GM12878 (cell line): ENCODE data around the gene ING3. TPM values are rescaled to one million over a fixed set of nuclear protein-coding genes. Genes with fewer than 3 reads are reported as not detected.

ENCODE experiments used
- ATAC-seq: fragments of 200-7000 bp; cut with Tn5 transposase; 3 replicates; pipeline ENCODE4 v1.9.1; 2020; ENCODE audit warnings: mild to moderate bottlenecking, moderate library complexity
- BruUV-seq: library from RNA; stranded (reverse); fragments of 400-500 nt; replicated peaks from 2 replicates; lab custom pipeline; 2021; lab: Mats Ljungman, UMichigan
- CTCF ChIA-PET: fragments of 300-600 bp; sonication (Branson Sonifier 250); formaldehyde crosslinking; extraction: SDS; loops from one replicate; lab custom pipeline; 2021; ENCODE audit warnings: inconsistent platforms; lab: Yijun Ruan, JAX
- POLR2A ChIA-PET: fragments of 350-600 bp; formaldehyde crosslinking; extraction: SDS; loops from one replicate; lab custom pipeline; 2021; ENCODE audit warnings: inconsistent platforms; lab: Charles Lee
- RAD21 ChIA-PET: fragments of 300-600 bp; sonication (Branson Sonifier 250); formaldehyde crosslinking; loops from one replicate; lab custom pipeline; 2023; ENCODE audit warnings: antibody characterized with exemption; ENCODE audit not compliant: unreplicated experiment; lab: Charles Lee
- SMC1A ChIA-PET: fragments of 300-600 bp; sonication (Branson Sonifier 250); formaldehyde crosslinking; loops from one replicate; lab custom pipeline; 2023; ENCODE audit not compliant: unreplicated experiment, uncharacterized antibody; lab: Charles Lee
- DNase-seq: peaks from one replicate; pipeline ENCODE4 v3.0.0-alpha.2; 2011; ENCODE audit warnings: low read depth, low spot score
- FAIRE-seq: peaks from 3 replicates; lab custom pipeline; 2011; peaks lifted over from hg19 to GRCh38; lab: Jason Lieb, UNC
- H2AFZ ChIP-seq: 2 replicates; pipeline ENCODE4 v1.6.0; 2011; ENCODE audit warnings: low read depth, low read length, control low read depth; ENCODE audit not compliant: control insufficient read depth
- H3K27ac ChIP-seq: 2 replicates; pipeline ENCODE4 v1.5.1; 2011; ENCODE audit warnings: control low read depth; ENCODE audit not compliant: control insufficient read depth, insufficient read depth
- H3K27me3 ChIP-seq, 2 experiments: replicated peaks in 1 of 2; 2 replicates each; pipeline versions ENCODE4 v1.6.0 to v1.6.1; 2011; ENCODE audit warnings: low read length in 1 of 2; ENCODE audit not compliant: control insufficient read depth in 2 of 2, insufficient read depth in 2 of 2
- H3K36me3 ChIP-seq, 2 experiments: 2 replicates each; pipeline ENCODE4 v1.5.1; 2011; ENCODE audit warnings: low read length in 1 of 2; ENCODE audit not compliant: control insufficient read depth in 2 of 2, insufficient read depth in 2 of 2
- H3K4me1 ChIP-seq: 2 replicates; pipeline ENCODE4 v1.6.1; 2011; ENCODE audit warnings: mild to moderate bottlenecking, low read length, moderate library complexity, mixed read lengths; ENCODE audit not compliant: control insufficient read depth, insufficient read depth
- H3K4me2 ChIP-seq: 2 replicates; pipeline ENCODE4 v1.6.0; 2011; ENCODE audit warnings: control low read depth; ENCODE audit not compliant: control insufficient read depth, insufficient read depth
- H3K4me3 ChIP-seq: fragments of 200-600 bp; sonication (generic); 2 replicates; pipeline ENCODE4 v1.5.1; 2016
- H3K79me2 ChIP-seq: 2 replicates; pipeline ENCODE4 v1.6.0; 2011; ENCODE audit warnings: low read length; ENCODE audit not compliant: control insufficient read depth, insufficient read depth
- H3K9ac ChIP-seq: 2 replicates; pipeline ENCODE4 v1.8.0; 2011; ENCODE audit warnings: low read length, control low read depth, mixed read lengths; ENCODE audit not compliant: control insufficient read depth, insufficient read depth
- H3K9me3 ChIP-seq: replicated peaks from 3 replicates; pipeline ENCODE4 v1.5.1; 2011; ENCODE audit warnings: mild to moderate bottlenecking, low read length; ENCODE audit not compliant: control insufficient read depth, insufficient read depth
- H4K20me1 ChIP-seq: 2 replicates; pipeline ENCODE4 v1.6.0; 2011; ENCODE audit not compliant: control insufficient read depth, insufficient read depth
- BMI1 ChIP-seq: fragments of 450-650 bp; IDR thresholded peaks from 2 replicates; pipeline ENCODE4 v1.6.1; 2016; ENCODE audit warnings: mild to moderate bottlenecking, moderate library complexity, borderline replicate concordance
- CBX3 ChIP-seq: fragments of 200-600 bp; sonication (generic); IDR thresholded peaks from 2 replicates; pipeline ENCODE4 v1.6.1; 2016; ENCODE audit warnings: low read depth, borderline replicate concordance
- ETV6 ChIP-seq, 2 experiments: fragments of 450-650 bp in 1 of 2; IDR thresholded peaks in 1 of 2; conservative IDR thresholded peaks in 1 of 2; 2 replicates each; pipeline ENCODE4 v1.6.1; 2014; ENCODE audit warnings: antibody characterized with exemption in 1 of 2, borderline replicate concordance in 1 of 2, low read depth in 1 of 2, mild to moderate bottlenecking in 1 of 2, moderate library complexity in 1 of 2
- IKZF1 ChIP-seq: fragments of 450-650 bp; conservative IDR thresholded peaks from 2 replicates; pipeline ENCODE4 v1.6.1; 2017; ENCODE audit warnings: antibody characterized with exemption, mild to moderate bottlenecking
- JUNB ChIP-seq: IDR thresholded peaks from 2 replicates; pipeline ENCODE4 v1.6.1; 2016; ENCODE audit warnings: antibody characterized with exemption, mild to moderate bottlenecking
- KLF5 ChIP-seq: fragments of 450-650 bp; IDR thresholded peaks from 2 replicates; pipeline ENCODE4 v1.6.1; 2014; ENCODE audit warnings: mild to moderate bottlenecking; ENCODE audit not compliant: partially characterized antibody
- MTA2 ChIP-seq: fragments of 450-650 bp; IDR thresholded peaks from 2 replicates; pipeline ENCODE4 v1.6.1; 2016; ENCODE audit warnings: low read depth, mild to moderate bottlenecking, moderate library complexity
- RELA ChIP-seq: fragments of 450-650 bp; IDR thresholded peaks from 2 replicates; pipeline ENCODE4 v1.8.0; 2014; ENCODE audit warnings: borderline replicate concordance; ENCODE audit not compliant: partially characterized antibody
- SMAD5 ChIP-seq: IDR thresholded peaks from 2 replicates; pipeline ENCODE4 v1.6.1; 2016; ENCODE audit warnings: antibody characterized with exemption, low read depth
- SRF ChIP-seq, 2 experiments: IDR thresholded peaks; 2 replicates each; pipeline ENCODE4 v1.6.1; 2011; ENCODE audit warnings: low read depth in 2 of 2, low read length in 2 of 2, mild to moderate bottlenecking in 1 of 2, moderate library complexity in 1 of 2
- YY1 ChIP-seq: IDR thresholded peaks from 2 replicates; pipeline ENCODE4 v1.6.1; 2011; ENCODE audit warnings: low read depth, mild to moderate bottlenecking, low read length
- ZSCAN29 ChIP-seq: fragments of 450-650 bp; IDR thresholded peaks from 2 replicates; pipeline ENCODE4 v1.6.1; 2017; ENCODE audit warnings: mild to moderate bottlenecking, moderate library complexity
- WGBS: methylation state at CpG from one replicate; pipeline ENCODE4 v1.1.6; 2016; ENCODE audit warnings: low lambda C conversion rate; ENCODE audit not compliant: insufficient replicate concordance, insufficient coverage; ENCODE audit errors: missing lambda C conversion rate; 5-methylcytosine and 5-hydroxymethylcytosine counted together
- in situ Hi-C: fragments of 300-500 bp; cut with MboI; formaldehyde crosslinking; loops from 9 replicates; pipeline ENCODE4 v1.14.3; 2018; ENCODE audit warnings: mixed read lengths
- intact Hi-C: fragments of 100-400 bp; cut with micrococcal nuclease; formaldehyde crosslinking; loops from one replicate; pipeline ENCODE4 v1.14.2; 2022; ENCODE audit not compliant: unreplicated experiment
- polyA plus RNA-seq, 11 experiments: library from polyadenylated mRNA; depleted of rRNA in 4 of 11; unstranded in 6 of 11; stranded (reverse) in 5 of 11; fragments of >200 nt; fragmentation: Nextera tagmentation in 4 of 11; fragmentation: Illumina TruSeq in 1 of 11; extraction: Ambion mirVana in 4 of 11; extraction: Trizol in 1 of 11; gene quantifications; 1 replicate in 1 of 11; 2 replicates in 10 of 11; pipeline versions ENCODE4 v1.2.1 to v1.2.3, GENCODE V29; 2011 to 2016; ENCODE audit warnings: inconsistent platforms in 2 of 11, missing spikeins in 2 of 11, low read depth in 1 of 11
- total RNA-seq, 4 experiments: library from RNA; depleted of rRNA in 3 of 4; stranded (reverse); fragments of >200 nt in 3 of 4; fragmentation: Illumina TruSeq in 1 of 4; extraction: Trizol in 1 of 4; gene quantifications; 2 replicates each; pipeline versions ENCODE4 v1.2.1 to v1.2.3, GENCODE V29; 2013 to 2021
- TF ChIP-seq, protein P1 (sequence below): fragments of 450-650 bp; IDR thresholded peaks from 2 replicates; pipeline ENCODE4 v1.6.1; 2017; ENCODE audit warnings: mild to moderate bottlenecking, moderate library complexity
- TF ChIP-seq, protein P2 (sequence below): IDR thresholded peaks from 2 replicates; pipeline ENCODE4 v1.6.1; 2011; ENCODE audit warnings: low read depth, mild to moderate bottlenecking, low read length, moderate library complexity, borderline replicate concordance; ENCODE audit errors: extremely low read depth

ING3 gene
- total and polyA plus RNA-seq, 10 of the 15 experiments (the other 5 are each of a cell fraction or from before 2014, with no cell fraction given): 12.1 to 60.8 (median 28.8) TPM

DNA sequence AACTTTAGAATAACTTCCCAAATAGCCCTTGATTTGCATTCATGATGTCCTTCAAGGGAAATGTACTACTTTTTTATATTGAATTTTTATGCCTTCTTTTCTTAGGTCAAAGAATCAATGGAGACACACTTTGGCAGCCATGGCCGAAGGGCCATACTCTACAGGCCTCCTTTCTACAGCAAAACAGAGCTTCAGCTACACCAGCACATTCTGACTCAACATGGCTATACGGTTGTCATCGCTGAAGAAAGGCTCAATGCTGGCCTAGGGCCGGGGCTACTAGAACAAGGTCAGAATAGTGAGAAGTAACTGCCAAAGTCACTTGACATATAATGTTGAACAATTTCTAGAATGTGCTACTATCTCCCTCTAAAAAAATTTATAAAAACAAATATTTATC, 65.0 kb downstream of the ING3 start:
- RAD21 ChIA-PET: no interaction called here
- DNase-seq (no peak), FAIRE-seq (no peak), ATAC-seq (no peak)
- Histone ChIP-seq H3K9me3 (no peaks in the 10 kb centered on the region), H3K9ac (no peak overlapping the region), H3K27me3 (no peaks in the 10 kb centered on the region; a peak in 1 of 4 replicates), H3K27ac (no peak overlapping the region), H2AFZ (no peak overlapping the region), H3K4me2 (no peak overlapping the region), H3K36me3 (no peaks in the 10 kb centered on the region), H3K4me3 (no peak overlapping the region), H4K20me1 (no peaks in the 10 kb centered on the region), H3K4me1 (no peaks in the 10 kb centered on the region), H3K79me2 (no peaks in the 10 kb centered on the region)
- WGBS: 58% methylated on average over 4 of the region's 4 CpGs
- SMC1A ChIA-PET: interaction anchor here (1.3 kb wide), 1 partner anchor 15 kb away, joined by 3 read pairs; no protein-coding TSS in a partner anchor
- TF ChIP-seq ETV6 (conservative IDR thresholded peaks at IDR 0.05 in 1 of 2, IDR thresholded peaks at IDR 0.05 in 1 of 2; ENCODE audit: borderline replicate concordance in 1 of 2, low read depth in 1 of 2) (no peak), MTA2 (no peak), IKZF1 (no peak), YY1 (no peak), KLF5 (no peak), JUNB (no peak), CBX3 (no peak), SMAD5 (no peak), SRF (IDR thresholded peaks at IDR 0.05; ENCODE audit: low read depth in 2 of 2, low read length in 2 of 2) (no peak), RELA (no peak), BMI1 (no peak), ZSCAN29 (no peak)
- TF ChIP-seq, protein P1, sequence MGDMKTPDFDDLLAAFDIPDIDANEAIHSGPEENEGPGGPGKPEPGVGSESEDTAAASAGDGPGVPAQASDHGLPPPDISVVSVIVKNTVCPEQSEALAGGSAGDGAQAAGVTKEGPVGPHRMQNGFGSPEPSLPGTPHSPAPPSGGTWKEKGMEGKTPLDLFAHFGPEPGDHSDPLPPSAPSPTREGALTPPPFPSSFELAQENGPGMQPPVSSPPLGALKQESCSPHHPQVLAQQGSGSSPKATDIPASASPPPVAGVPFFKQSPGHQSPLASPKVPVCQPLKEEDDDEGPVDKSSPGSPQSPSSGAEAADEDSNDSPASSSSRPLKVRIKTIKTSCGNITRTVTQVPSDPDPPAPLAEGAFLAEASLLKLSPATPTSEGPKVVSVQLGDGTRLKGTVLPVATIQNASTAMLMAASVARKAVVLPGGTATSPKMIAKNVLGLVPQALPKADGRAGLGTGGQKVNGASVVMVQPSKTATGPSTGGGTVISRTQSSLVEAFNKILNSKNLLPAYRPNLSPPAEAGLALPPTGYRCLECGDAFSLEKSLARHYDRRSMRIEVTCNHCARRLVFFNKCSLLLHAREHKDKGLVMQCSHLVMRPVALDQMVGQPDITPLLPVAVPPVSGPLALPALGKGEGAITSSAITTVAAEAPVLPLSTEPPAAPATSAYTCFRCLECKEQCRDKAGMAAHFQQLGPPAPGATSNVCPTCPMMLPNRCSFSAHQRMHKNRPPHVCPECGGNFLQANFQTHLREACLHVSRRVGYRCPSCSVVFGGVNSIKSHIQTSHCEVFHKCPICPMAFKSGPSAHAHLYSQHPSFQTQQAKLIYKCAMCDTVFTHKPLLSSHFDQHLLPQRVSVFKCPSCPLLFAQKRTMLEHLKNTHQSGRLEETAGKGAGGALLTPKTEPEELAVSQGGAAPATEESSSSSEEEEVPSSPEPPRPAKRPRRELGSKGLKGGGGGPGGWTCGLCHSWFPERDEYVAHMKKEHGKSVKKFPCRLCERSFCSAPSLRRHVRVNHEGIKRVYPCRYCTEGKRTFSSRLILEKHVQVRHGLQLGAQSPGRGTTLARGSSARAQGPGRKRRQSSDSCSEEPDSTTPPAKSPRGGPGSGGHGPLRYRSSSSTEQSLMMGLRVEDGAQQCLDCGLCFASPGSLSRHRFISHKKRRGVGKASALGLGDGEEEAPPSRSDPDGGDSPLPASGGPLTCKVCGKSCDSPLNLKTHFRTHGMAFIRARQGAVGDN: no peak
- TF ChIP-seq, protein P2, sequence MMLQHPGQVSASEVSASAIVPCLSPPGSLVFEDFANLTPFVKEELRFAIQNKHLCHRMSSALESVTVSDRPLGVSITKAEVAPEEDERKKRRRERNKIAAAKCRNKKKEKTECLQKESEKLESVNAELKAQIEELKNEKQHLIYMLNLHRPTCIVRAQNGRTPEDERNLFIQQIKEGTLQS: no peak
- CTCF ChIA-PET: interaction anchor here (1.0 to 1.4 kb wide), 2 partner anchors 13 to 28 kb away, joined by 3 to 4 read pairs; no protein-coding TSS in a partner anchor
- POLR2A ChIA-PET: no interaction called here
- in situ Hi-C loops (no loop called here), intact Hi-C loops (no loop called here)
- no TSS peak for BruUV-seq
